Measurements from ENCODE around the gene YOD1.

Gene YOD1

DNA sequence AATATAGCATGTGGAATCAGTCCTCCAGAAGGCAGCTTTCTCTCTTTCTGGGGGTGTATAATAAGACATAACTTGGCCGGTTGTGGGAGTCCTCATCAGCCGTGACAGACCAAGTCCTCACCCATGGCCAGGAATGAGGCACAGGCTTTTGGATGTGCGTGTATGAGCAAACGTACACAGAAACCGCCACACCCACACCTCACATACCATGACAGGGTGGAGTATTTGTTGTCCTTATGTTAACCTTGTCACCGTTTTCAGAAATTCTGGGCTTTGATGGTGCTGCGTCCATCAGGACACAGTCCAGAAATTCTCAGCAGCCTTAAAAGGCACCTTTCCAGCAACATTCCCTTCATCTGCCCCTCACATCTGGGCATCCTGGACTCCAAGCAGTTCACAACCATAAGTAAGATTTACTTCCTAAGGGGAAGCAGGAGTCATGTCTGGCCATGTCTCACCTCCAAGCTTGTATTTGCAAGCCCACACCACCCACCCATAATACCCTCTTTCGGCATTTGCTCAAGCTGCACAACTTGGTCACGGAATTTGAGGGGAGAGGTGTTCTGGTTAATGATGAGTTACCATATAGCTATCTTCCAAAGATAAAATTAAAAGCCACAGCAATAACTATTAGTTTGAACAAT lies 30.8 kb downstream of the YOD1 start:
- peak overlapping the region; percentile 100 for H3K27ac ChIP-seq
- TF ChIP-seq, protein P1, sequence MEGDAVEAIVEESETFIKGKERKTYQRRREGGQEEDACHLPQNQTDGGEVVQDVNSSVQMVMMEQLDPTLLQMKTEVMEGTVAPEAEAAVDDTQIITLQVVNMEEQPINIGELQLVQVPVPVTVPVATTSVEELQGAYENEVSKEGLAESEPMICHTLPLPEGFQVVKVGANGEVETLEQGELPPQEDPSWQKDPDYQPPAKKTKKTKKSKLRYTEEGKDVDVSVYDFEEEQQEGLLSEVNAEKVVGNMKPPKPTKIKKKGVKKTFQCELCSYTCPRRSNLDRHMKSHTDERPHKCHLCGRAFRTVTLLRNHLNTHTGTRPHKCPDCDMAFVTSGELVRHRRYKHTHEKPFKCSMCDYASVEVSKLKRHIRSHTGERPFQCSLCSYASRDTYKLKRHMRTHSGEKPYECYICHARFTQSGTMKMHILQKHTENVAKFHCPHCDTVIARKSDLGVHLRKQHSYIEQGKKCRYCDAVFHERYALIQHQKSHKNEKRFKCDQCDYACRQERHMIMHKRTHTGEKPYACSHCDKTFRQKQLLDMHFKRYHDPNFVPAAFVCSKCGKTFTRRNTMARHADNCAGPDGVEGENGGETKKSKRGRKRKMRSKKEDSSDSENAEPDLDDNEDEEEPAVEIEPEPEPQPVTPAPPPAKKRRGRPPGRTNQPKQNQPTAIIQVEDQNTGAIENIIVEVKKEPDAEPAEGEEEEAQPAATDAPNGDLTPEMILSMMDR (IDR thresholded peaks at IDR 0.05) = no peak
- no peak for TF ChIP-seq ZFX (IDR thresholded peaks at IDR 0.05; ENCODE audit: borderline replicate concordance)

DNA sequence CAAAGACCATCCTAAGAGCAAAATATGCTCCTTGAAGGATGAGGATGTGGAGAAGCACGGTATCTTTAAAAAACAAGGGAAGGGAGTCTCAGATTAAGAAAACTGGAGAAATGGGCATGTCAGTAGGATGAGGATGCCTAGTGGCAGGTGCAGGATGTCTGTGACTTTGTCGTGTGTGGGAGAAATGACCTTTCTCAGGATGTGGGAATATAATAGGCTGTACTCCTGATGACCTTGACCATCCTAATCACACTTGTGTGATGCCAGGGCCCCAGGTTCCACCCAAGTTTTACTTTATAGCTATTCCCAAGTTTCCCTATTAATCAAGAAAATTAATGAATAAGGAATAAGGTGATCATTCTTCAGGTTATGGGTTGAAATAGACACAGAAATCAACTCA lies 31.3 kb downstream of the YOD1 start:
- H3K27ac ChIP-seq = peak overlapping the region; percentile 100
- TF ChIP-seq, protein P1 (IDR thresholded peaks at IDR 0.05) = no peak
- no peak for TF ChIP-seq ZFX (IDR thresholded peaks at IDR 0.05; ENCODE audit: borderline replicate concordance)

DNA sequence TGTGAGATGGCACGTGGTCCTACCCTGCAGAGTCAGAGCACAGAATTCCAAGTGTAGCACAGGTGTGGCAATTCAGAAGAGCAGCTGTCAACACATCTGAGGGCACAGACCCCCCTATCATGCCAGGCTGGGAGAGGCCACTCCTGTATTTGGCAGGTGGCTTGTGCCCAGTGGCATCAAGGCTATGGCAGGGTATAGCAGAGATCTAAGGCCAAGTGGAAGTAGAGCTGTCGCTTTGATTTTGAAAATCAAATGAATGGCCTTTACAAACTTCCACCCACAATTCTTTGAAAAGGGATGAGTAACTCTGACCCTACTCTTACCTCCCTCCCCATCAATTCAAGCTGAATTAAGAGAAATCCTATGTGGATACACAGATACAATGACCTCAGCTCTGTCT lies 31.8 kb downstream of the YOD1 start:
- H3K27ac ChIP-seq = peak overlapping the region; percentile 100
- TF ChIP-seq, protein P1 (IDR thresholded peaks at IDR 0.05) = no peak
- no peak for TF ChIP-seq ZFX (IDR thresholded peaks at IDR 0.05; ENCODE audit: borderline replicate concordance)

DNA sequence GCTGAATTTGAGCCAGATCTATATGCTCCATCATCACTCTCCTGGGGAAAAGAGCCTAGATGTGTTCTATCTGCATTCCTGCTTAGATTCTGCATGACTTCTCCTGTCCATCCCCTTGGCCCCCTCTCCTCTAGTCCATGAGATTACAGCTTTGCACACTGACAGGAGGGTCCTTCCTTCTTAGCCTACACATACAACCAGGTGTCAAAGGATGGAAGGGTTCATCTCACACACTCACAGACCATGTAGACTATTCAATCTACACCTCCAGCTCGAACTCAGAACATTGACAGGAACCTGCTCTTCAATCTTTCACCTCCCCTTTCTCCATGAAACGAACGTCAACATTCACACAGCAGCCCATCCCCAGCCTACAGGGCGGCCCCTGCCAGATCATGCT lies 32.3 kb downstream of the YOD1 start:
- TF ChIP-seq ZFX (IDR thresholded peaks at IDR 0.05; ENCODE audit: borderline replicate concordance) = no peak
- TF ChIP-seq, protein P1 (IDR thresholded peaks at IDR 0.05) = no peak
- H3K27ac ChIP-seq = peak overlapping the region; percentile 100

DNA sequence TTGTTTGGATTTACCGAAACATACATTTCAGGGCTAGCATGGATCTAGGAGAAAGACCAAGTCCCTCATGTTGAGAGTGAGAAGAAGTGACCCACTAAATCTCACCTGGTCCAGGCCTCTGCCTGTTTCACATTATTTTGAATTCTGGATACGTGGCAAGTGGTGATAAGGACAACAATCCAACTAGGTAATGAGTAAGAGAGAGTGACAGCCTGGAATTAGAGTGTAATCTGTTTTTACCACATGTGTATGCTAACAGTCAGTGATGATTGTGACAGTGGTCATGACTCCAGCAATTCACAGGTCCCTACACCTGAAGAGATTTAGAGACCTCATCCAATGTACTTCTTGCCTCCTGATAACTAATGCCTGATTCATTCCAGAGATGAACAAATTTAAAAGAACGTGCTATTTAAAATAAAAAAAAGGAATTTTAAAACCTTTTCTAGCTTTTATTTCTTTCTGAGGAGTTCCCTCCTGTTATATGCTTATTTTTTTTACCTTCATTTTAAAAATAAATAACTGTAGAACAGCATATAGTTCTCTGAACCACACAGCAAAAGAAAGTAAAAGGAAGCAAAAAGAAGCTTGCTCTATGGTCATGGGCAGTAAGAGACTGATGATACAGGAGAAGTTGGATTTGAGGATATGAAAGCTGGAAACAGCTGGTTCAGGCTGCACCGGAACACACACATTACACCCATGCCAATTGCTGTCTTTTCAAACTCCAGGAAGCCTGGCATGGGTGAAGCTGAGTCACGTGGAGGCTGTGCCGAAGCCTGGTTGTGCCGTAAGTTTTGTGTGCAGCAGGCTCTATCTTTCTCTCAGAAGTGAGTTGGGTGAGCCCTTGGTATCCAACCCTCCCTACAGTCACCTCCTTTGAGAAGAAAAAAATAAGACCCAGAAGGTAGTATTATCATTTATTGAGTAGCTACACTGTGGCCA lies 33.1 kb downstream of the YOD1 start:
- H3K27ac ChIP-seq = peak overlapping the region; percentile 100
- TF ChIP-seq ZFX (IDR thresholded peaks at IDR 0.05; ENCODE audit: borderline replicate concordance) = no peak
- TF ChIP-seq, protein P1 (IDR thresholded peaks at IDR 0.05) = no peak

DNA sequence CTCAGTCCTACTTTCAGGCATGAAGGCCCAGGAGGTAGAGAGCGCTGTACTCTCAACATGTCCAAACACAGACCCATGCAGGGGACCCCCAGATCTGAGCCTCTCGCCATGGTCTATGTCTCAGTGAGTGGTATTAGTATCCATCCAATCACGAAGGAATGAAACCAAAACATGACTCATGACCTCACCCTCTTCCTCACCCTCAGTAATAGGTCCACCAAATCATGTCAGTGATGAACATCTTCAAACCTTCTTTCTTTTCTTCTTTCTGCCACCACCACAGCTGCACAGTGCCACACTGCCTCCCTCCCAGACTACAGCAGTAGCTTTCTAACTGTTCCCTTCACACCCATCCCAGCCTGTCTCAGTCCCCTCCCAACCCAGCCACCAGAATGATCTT lies 35.2 kb downstream of the YOD1 start:
- TF ChIP-seq, protein P1 (IDR thresholded peaks at IDR 0.05) = no peak
- TF ChIP-seq ZFX (IDR thresholded peaks at IDR 0.05; ENCODE audit: borderline replicate concordance) = no peak
- H3K27ac ChIP-seq = peak overlapping the region; percentile 100; the same call in 1 of the 2 replicates

DNA sequence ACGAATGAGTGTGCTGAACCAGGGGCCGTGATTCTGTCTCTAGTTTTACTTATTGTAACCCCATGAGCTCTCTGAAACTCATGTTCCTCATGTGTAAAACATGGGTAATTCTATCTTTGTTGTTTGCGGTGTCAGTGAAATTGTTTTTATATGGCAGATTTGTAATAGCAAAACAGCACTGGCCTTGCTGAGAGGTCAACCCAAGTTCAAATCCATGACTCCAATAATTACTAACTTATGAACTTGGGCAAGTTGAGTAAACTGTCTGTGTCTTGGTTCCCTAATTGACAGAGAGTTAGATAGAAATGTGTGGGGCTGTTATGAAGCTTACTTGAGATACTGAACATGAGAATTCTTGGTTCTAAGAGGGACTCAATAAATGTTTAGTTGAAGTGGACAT lies 36.3 kb downstream of the YOD1 start:
- H3K27ac ChIP-seq = no peak overlapping the region
- no peak for TF ChIP-seq ZFX (IDR thresholded peaks at IDR 0.05; ENCODE audit: borderline replicate concordance)
- TF ChIP-seq, protein P1 (IDR thresholded peaks at IDR 0.05) = no peak

All from 22Rv1 (cell line).